H1 (cell line): Measurements from ENCODE around the gene B9D2. TPM values are rescaled to one million over a fixed set of nuclear protein-coding genes. Genes with fewer than 3 reads are reported as not detected.

ENCODE experiments used
- CTCF ChIA-PET: fragments of 300-600 bp; sonication (Branson Sonifier 250); formaldehyde crosslinking; loops from one replicate; lab custom pipeline; 2021; ENCODE audit not compliant: partially characterized antibody; lab: Charles Lee
- POLR2A ChIA-PET: fragments of 300-600 bp; sonication (Branson Sonifier 250); formaldehyde crosslinking; loops from one replicate; lab custom pipeline; 2021; ENCODE audit warnings: inconsistent platforms; ENCODE audit not compliant: partially characterized antibody; lab: Charles Lee
- DNase-seq, 2 experiments: peaks; one replicate each; pipeline versions ENCODE4 v3.0.0 to v3.0.0-alpha.2; 2010 to 2022; ENCODE audit warnings: low spot score in 2 of 2, low read depth in 1 of 2, mixed read lengths in 1 of 2
- FAIRE-seq: peaks from 2 replicates; lab custom pipeline; 2011; peaks lifted over from hg19 to GRCh38; lab: Jason Lieb, UNC
- H2AFZ ChIP-seq: 2 replicates; pipeline ENCODE4 v1.8.1; 2012; ENCODE audit warnings: low read length, inconsistent platforms
- H2AK5ac ChIP-seq: 2 replicates; pipeline ENCODE4 v1.6.1; 2013; ENCODE audit warnings: low read depth, low read length
- H2BK120ac ChIP-seq: replicated peaks from 2 replicates; pipeline ENCODE3; 2013; ENCODE audit warnings: low read depth, low read length, inconsistent platforms
- H2BK12ac ChIP-seq: 2 replicates; pipeline ENCODE4 v1.6.1; 2013; ENCODE audit warnings: low read depth, low read length
- H2BK15ac ChIP-seq: 2 replicates; pipeline ENCODE4 v1.6.1; 2013; ENCODE audit warnings: low read length
- H2BK20ac ChIP-seq: 2 replicates; pipeline ENCODE4 v1.6.1; 2013; ENCODE audit warnings: low read length
- H2BK5ac ChIP-seq: 2 replicates; pipeline ENCODE4 v1.6.1; 2013; ENCODE audit warnings: low read depth, low read length
- H3K14ac ChIP-seq: 2 replicates; pipeline ENCODE4 v1.6.1; 2013; ENCODE audit warnings: inconsistent platforms; ENCODE audit not compliant: insufficient read length
- H3K18ac ChIP-seq: 2 replicates; pipeline ENCODE4 v1.6.1; 2013; ENCODE audit warnings: low read length; ENCODE audit errors: extremely low read depth
- H3K23ac ChIP-seq: 2 replicates; pipeline ENCODE4 v1.6.1; 2013; ENCODE audit warnings: inconsistent platforms; ENCODE audit not compliant: insufficient read length
- H3K23me2 ChIP-seq: 2 replicates; pipeline ENCODE4 v1.6.1; 2013; ENCODE audit warnings: low read depth, low read length
- H3K27ac ChIP-seq: 2 replicates; pipeline ENCODE4 v1.6.1; 2011; ENCODE audit warnings: low read depth, low read length, inconsistent platforms
- H3K27me3 ChIP-seq, 4 experiments: replicated peaks in 1 of 4; 1 replicate in 1 of 4; 2 replicates in 3 of 4; pipeline versions ENCODE4 v1.6.1 to v1.8.1; 2011 to 2013; ENCODE audit warnings: low read length in 3 of 4, mild to moderate bottlenecking in 3 of 4, inconsistent platforms in 2 of 4, mixed read lengths in 2 of 4, moderate library complexity in 1 of 4; ENCODE audit not compliant: control insufficient read depth in 3 of 4, insufficient read depth in 3 of 4; ENCODE audit errors: extremely low read depth in 1 of 4
- H3K36me3 ChIP-seq, 4 experiments: 2 replicates each; pipeline versions ENCODE4 v1.6.1 to v1.8.1; 2011 to 2013; ENCODE audit warnings: mild to moderate bottlenecking in 4 of 4, low read length in 3 of 4, moderate library complexity in 2 of 4, control low read depth in 1 of 4, inconsistent platforms in 1 of 4; ENCODE audit not compliant: insufficient read depth in 4 of 4, control insufficient read depth in 2 of 4
- H3K4ac ChIP-seq: replicated peaks from 2 replicates; pipeline ENCODE3; 2013; ENCODE audit warnings: low read length, low read depth, mixed read lengths, inconsistent platforms; ENCODE audit not compliant: insufficient read length
- H3K4me1 ChIP-seq, 4 experiments: replicated peaks in 1 of 4; 1 replicate in 1 of 4; 2 replicates in 3 of 4; pipeline versions ENCODE4 v1.6.1 to v1.8.1; 2011 to 2013; ENCODE audit warnings: low read length in 3 of 4, inconsistent platforms in 2 of 4, mixed read lengths in 1 of 4; ENCODE audit not compliant: insufficient read depth in 4 of 4, control insufficient read depth in 3 of 4
- H3K4me2 ChIP-seq, 2 experiments: 2 replicates each; pipeline versions ENCODE4 v1.6.1 to v1.8.1; 2011 to 2013; ENCODE audit warnings: low read depth in 2 of 2, low read length in 2 of 2, control low read depth in 1 of 2, inconsistent platforms in 1 of 2, mild to moderate bottlenecking in 1 of 2; ENCODE audit not compliant: insufficient read depth in 1 of 2
- H3K4me3 ChIP-seq, 4 experiments: fragments of 200-600, 300-600 bp in 1 of 4; sonication (generic), shearing (Covaris generic), sonication (Bioruptor Twin) in 1 of 4; 2 replicates each; pipeline versions ENCODE4 v1.5.1 to v1.8.1; 2011 to 2016; ENCODE audit warnings: low read length in 4 of 4, low read depth in 3 of 4, control low read depth in 2 of 4, inconsistent platforms in 2 of 4, mild to moderate bottlenecking in 2 of 4, mixed read lengths in 1 of 4, moderate library complexity in 1 of 4; ENCODE audit not compliant: insufficient read depth in 2 of 4; ENCODE audit errors: extremely low read depth in 1 of 4
- H3K56ac ChIP-seq: replicated peaks from 2 replicates; pipeline ENCODE3; 2013; ENCODE audit warnings: low read depth, mild to moderate bottlenecking, mixed read lengths, low read length, inconsistent platforms; ENCODE audit not compliant: insufficient read length
- H3K79me1 ChIP-seq: 2 replicates; pipeline ENCODE4 v1.6.1; 2013; ENCODE audit warnings: low read depth, low read length, control low read depth
- H3K79me2 ChIP-seq, 2 experiments: 2 replicates each; pipeline versions ENCODE4 v1.6.1 to v1.8.1; 2012 to 2013; ENCODE audit warnings: low read length in 2 of 2, mild to moderate bottlenecking in 2 of 2, inconsistent platforms in 1 of 2; ENCODE audit not compliant: insufficient read depth in 2 of 2, control insufficient read depth in 1 of 2
- H3K9ac ChIP-seq, 4 experiments: replicated peaks in 1 of 4; 1 replicate in 1 of 4; 2 replicates in 3 of 4; pipeline versions ENCODE4 v1.6.1 to v1.8.1; 2011 to 2013; ENCODE audit warnings: low read depth in 3 of 4, low read length in 3 of 4, control low read depth in 2 of 4, mild to moderate bottlenecking in 2 of 4, moderate library complexity in 2 of 4, inconsistent platforms in 1 of 4; ENCODE audit errors: extremely low read depth in 1 of 4
- H3K9me3 ChIP-seq, 2 experiments: 2 replicates each; pipeline versions ENCODE4 v1.6.1 to v1.8.1; 2012 to 2013; ENCODE audit warnings: mild to moderate bottlenecking in 2 of 2, moderate library complexity in 2 of 2, control low read depth in 1 of 2, inconsistent platforms in 1 of 2, low read depth in 1 of 2, low read length in 1 of 2, mixed read lengths in 1 of 2; ENCODE audit not compliant: insufficient read depth in 2 of 2
- H4K20me1 ChIP-seq, 2 experiments: replicated peaks in 1 of 2; 2 replicates each; pipeline versions ENCODE3 to v1.8.1; 2011 to 2013; ENCODE audit warnings: inconsistent platforms in 2 of 2, low read length in 2 of 2, mild to moderate bottlenecking in 1 of 2; ENCODE audit not compliant: insufficient read depth in 2 of 2, control insufficient read depth in 1 of 2
- H4K5ac ChIP-seq: 2 replicates; pipeline ENCODE4 v1.6.1; 2013; ENCODE audit warnings: low read length, low read depth, mixed read lengths, inconsistent platforms; ENCODE audit not compliant: insufficient read length
- H4K8ac ChIP-seq: 2 replicates; pipeline ENCODE4 v1.8.0; 2013; ENCODE audit warnings: mild to moderate bottlenecking, moderate library complexity, low read length, inconsistent platforms; ENCODE audit not compliant: insufficient read depth; ENCODE audit errors: extremely low read depth
- H4K91ac ChIP-seq: replicated peaks from 2 replicates; pipeline ENCODE3; 2013; ENCODE audit warnings: low read length, mixed read lengths, inconsistent platforms; ENCODE audit not compliant: insufficient read length
- ASH2L ChIP-seq: fragments of 200-600, 300-600 bp; sonication (generic); IDR thresholded peaks from one replicate; pipeline ENCODE4 v1.7.1; 2017; ENCODE audit warnings: low read length
- CTBP2 ChIP-seq: IDR thresholded peaks from 2 replicates; pipeline ENCODE4 v1.7.0; 2011; ENCODE audit warnings: borderline replicate concordance, mild to moderate bottlenecking, moderate library complexity, mixed read lengths, low read length; ENCODE audit not compliant: insufficient read depth, insufficient read length
- CTCF ChIP-seq, 3 experiments: IDR thresholded peaks; 1 replicate in 2 of 3; 2 replicates in 1 of 3; pipeline versions ENCODE4 v1.5.1 to v1.6.1; 2011; ENCODE audit warnings: low read length in 3 of 3, mild to moderate bottlenecking in 3 of 3, inconsistent platforms in 2 of 3, low read depth in 1 of 3, moderate library complexity in 1 of 3; ENCODE audit not compliant: insufficient read depth in 1 of 3; ENCODE audit errors: control extremely low read depth in 1 of 3
- JUND ChIP-seq: IDR thresholded peaks from 2 replicates; pipeline ENCODE4 v1.6.1; 2011; ENCODE audit warnings: mild to moderate bottlenecking, improper control_type of control experiment, low read length
- MAFK ChIP-seq: IDR thresholded peaks from 2 replicates; pipeline ENCODE4 v1.6.1; 2012; ENCODE audit warnings: low read depth, mild to moderate bottlenecking, improper control_type of control experiment, low read length
- NRF1 ChIP-seq: IDR thresholded peaks from 2 replicates; pipeline ENCODE4 v1.6.1; 2011; ENCODE audit warnings: mild to moderate bottlenecking, low read depth, low read length, improper control_type of control experiment
- RBBP5 ChIP-seq: IDR thresholded peaks from 2 replicates; pipeline ENCODE4 v1.7.1; 2012; ENCODE audit warnings: low read depth, mild to moderate bottlenecking, inconsistent platforms, low read length, moderate library complexity, borderline replicate concordance
- SP2 ChIP-seq: IDR thresholded peaks from 2 replicates; pipeline ENCODE4 v1.6.1; 2012; ENCODE audit warnings: mild to moderate bottlenecking, low read length, inconsistent platforms
- TAF1 ChIP-seq: IDR thresholded peaks from 2 replicates; pipeline ENCODE4 v1.6.1; 2011; ENCODE audit warnings: mild to moderate bottlenecking, low read depth, low read length
- USF2 ChIP-seq: IDR thresholded peaks from 2 replicates; pipeline ENCODE4 v1.6.1; 2011; ENCODE audit warnings: low read length, improper control_type of control experiment
- WGBS, 2 experiments: shearing (Covaris generic) in 1 of 2; methylation state at CpG; one replicate each; pipeline versions ENCODE4 v1.1.6 to v1.1.7; 2013 to 2015; ENCODE audit warnings: low lambda C conversion rate in 2 of 2, mixed read lengths in 2 of 2, inconsistent platforms in 1 of 2, low coverage in 1 of 2, missing lambda C conversion rate in 1 of 2; ENCODE audit not compliant: insufficient replicate concordance in 2 of 2, insufficient coverage in 1 of 2, insufficient read length in 1 of 2; ENCODE audit errors: extremely low coverage in 1 of 2, missing lambda C conversion rate in 1 of 2; 5-methylcytosine and 5-hydroxymethylcytosine counted together
- polyA plus RNA-seq, 7 experiments: library from polyadenylated mRNA; depleted of rRNA in 3 of 7; stranded (reverse) in 5 of 7; unstranded in 2 of 7; fragments of >200 nt in 5 of 7; fragments of 200-250 nt in 2 of 7; gene quantifications; 1 replicate in 5 of 7; 2 replicates in 1 of 7; 4 replicates in 1 of 7; pipeline versions ENCODE4 v1.2.1 to v1.2.3, GENCODE V29; 2011 to 2013; ENCODE audit warnings: missing spikeins in 2 of 7, mixed read lengths in 2 of 7
- total RNA-seq: library from RNA; stranded (reverse); fragmentation: NEBNext Ultra II Directional; extraction: Animal tissue kit (Norgen Biotek cat#: 25700); gene quantifications from 2 replicates; pipeline ENCODE4 v1.2.1, GENCODE V29; 2021

Gene B9D2
- total and polyA plus RNA-seq, 2 of the 8 experiments (the other 6 are each of a cell fraction or from before 2014, with no cell fraction given), result 4.9 to 6.3 TPM

- no peak overlapping the region for H3K4me3 ChIP-seq
- ChIA-PET POLR2A (interaction anchor here (1.2 to 12.6 kb wide), 3 partner anchors 8 to 44 kb away, joined by 3 to 137 read pairs (median 5); partner anchors contain the start of genes B9D2 and CCDC97), CTCF (interaction anchor here (0.9 kb wide), 1 partner anchor 32 kb away, joined by 3 read pairs; no protein-coding TSS in a partner anchor)
- FAIRE-seq (no peak), DNase-seq (no peak)
- peaks cover 4% of the 10 kb centered on the region; the same call in 1 of the 2 replicates for H3K23me2 ChIP-seq
- H4K20me1 ChIP-seq, result peaks cover 3 to 19% of the 10 kb centered on the region in 2 experiments
- peaks cover 7 to 21% (median 8%) of the 10 kb centered on the region in 4 experiments for H3K4me1 ChIP-seq
- H3K18ac ChIP-seq, result no peak overlapping the region
- H2BK20ac ChIP-seq, result no peak overlapping the region
- H2BK120ac ChIP-seq, result no peak overlapping the region
- H3K9me3 ChIP-seq, result peaks cover 0 to 3% of the 10 kb centered on the region in 2 experiments; a peak in 1 of 4 replicates
- no peak overlapping the region for H3K27ac ChIP-seq
- H2BK12ac ChIP-seq, result no peak overlapping the region
- no peaks in the 10 kb centered on the region for H3K79me2 ChIP-seq
- no peaks in the 10 kb centered on the region for H3K27me3 ChIP-seq
- H2AFZ ChIP-seq, result no peak overlapping the region
- H2BK15ac ChIP-seq, result no peak overlapping the region
- no peak overlapping the region for H2AK5ac ChIP-seq
- H4K5ac ChIP-seq, result no peak overlapping the region
- WGBS, 2 experiments, result 85% methylated on average over 11 of the region's 11 CpGs; no CpG with 5 or more reads in 1 of the 2 experiments
- no peaks in the 10 kb centered on the region; the same call in none of the 2 replicates for H3K79me1 ChIP-seq
- 0 out of 2 replicates have a peak overlapping the region, but pooled peaks have one; percentile 35 for H2BK5ac ChIP-seq
- H4K91ac ChIP-seq, result no peak overlapping the region
- H3K36me3 ChIP-seq, result peaks cover 15 to 36% (median 22%) of the 10 kb centered on the region in 4 experiments; a peak in 7 of 8 replicates
- H3K4ac ChIP-seq, result no peak overlapping the region
- H3K23ac ChIP-seq, result no peak overlapping the region
- no peak overlapping the region for H3K14ac ChIP-seq
- no peak overlapping the region for H3K9ac ChIP-seq
- H4K8ac ChIP-seq, result no peak overlapping the region
- H3K56ac ChIP-seq, result no peak overlapping the region
- no peak overlapping the region for H3K4me2 ChIP-seq
- TF ChIP-seq JUND (no peak), USF2 (no peak), CTBP2 (no peak), MAFK (no peak), ASH2L (no peak), RBBP5 (no peak), TAF1 (no peak), NRF1 (no peak), SP2 (no peak), CTCF (IDR thresholded peaks at IDR 0.05; ENCODE audit: control extremely low read depth in 1 of 3, insufficient read depth in 1 of 3, low read depth in 1 of 3, low read length in 3 of 3) (no peak)
Observed at GRCh38 chr19:41320185-41320518, 43.8 kb downstream of the B9D2 start.
